Stimulated activated CD8-positive, alpha-beta memory T cell treated with anti-CD3 and anti-CD28 coated beads, Interleukin-15, amount 100 ng/mL, for 48 hours (primary cell): Measurements from ENCODE around the gene FAM131C.

Source experiments
- DNase-seq, 2 donors: peaks; one replicate each; pipeline ENCODE4 v3.0.0-alpha.2; 2020; ENCODE audit warnings: low read depth in 2 of 2

The FAM131C gene

DNA sequence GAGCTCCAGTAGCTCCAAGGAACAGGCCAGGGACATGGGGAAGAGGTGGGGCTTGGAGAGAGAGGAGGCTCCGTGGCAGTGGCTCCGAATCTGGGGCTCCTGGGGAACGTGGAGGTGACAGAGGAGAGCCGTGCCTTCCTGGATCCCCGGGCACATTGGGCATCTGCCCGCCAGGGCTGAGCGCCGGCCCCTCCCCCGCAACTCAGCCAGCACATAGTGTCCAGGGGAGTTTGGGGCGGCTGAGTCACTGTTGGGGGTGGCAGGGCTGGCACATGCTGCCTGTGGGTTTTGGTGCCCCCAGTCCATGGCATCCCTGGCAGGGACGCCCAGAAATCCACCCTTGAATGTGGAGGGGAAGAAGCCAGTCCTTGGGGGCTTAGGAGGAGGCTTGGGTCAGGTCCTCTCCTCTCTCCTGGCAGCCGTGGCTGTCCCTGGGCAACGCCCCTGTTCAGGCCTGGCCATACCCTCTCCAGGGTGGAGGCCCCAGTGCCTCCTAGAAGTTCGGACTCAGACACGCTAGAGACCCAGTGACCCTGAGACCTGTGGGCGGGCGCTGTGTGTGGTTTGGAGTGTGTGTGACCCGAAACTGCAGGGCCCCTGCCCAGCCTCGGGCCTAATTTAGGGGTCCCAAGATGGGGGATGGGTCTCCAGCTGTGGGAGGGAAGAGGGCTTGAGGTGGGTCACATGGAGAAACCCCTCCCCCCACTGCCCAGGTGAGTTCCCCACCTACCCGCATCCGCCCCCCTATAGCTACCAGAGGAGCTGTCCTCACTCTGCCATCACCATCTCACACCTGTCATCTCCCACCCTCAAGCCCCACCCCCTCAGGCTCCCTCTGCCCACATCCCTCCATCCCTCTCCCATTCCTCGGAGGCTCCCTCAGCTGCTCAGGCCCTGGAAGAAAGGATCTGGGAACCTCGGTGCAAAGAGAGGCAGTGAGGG is 57.2 kb downstream of the FAM131C start:
- DNase-seq = no peak

- DNase-seq = no peak
These were observed 58.0 kb downstream of the FAM131C start for GRCh38 chr1:16015491-16015890.

- no peak for DNase-seq
These were observed 58.7 kb downstream of the FAM131C start for GRCh38 chr1:16014509-16015482.

DNA sequence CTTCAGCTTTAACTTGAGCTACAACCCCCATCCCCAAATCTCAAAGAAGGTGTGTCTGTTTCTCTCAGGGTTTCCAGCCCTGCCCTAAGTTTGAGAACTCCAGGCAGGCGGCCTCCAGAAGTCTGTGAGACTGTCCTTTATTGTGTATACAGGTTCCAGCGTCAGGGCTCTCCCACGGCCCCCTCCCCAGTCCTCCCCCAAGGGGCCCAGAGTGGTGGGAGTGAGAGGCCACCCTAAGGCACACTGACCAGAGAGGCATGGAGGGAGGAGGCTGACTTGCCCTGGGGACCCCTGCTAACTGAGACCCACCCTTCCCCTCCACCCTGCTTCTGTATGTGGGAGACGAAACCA is 59.6 kb downstream of the FAM131C start:
- DNase-seq = no peak

DNA sequence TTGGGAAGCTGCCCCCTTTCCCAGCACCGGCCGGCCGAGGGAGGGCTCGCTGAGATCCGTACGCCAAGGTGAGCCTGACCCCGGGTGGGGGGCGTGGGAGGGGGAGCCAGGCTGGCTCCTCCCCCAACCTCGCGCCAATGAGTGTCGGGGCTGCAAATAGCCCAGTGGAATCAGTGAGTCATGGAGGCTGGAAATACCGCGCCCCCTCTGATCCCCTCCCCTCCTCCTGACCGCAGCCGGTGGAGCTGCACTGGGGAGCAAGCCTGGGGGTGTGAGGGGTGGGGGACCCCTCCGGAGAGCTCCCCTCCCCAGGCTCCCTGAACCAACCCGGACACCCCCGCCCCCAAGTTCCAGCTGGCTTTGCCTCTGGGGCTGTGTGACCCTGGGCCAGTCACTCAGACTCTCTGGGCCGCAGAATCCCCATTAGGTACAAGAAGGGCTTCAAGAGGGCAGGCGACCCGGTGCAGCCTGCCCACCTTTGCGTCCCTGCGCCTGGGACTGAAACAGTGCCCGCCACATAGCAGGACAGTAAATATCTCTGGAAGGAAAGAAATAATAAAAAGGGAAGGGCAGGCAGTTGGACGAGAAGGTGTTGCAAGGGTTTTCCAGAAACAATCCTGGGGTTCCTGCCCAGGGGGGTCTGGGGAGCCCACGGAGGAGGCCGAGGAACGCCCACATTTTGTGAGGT is 60.1 kb downstream of the FAM131C start:
- DNase-seq = peak; percentile 28 to 32

DNA sequence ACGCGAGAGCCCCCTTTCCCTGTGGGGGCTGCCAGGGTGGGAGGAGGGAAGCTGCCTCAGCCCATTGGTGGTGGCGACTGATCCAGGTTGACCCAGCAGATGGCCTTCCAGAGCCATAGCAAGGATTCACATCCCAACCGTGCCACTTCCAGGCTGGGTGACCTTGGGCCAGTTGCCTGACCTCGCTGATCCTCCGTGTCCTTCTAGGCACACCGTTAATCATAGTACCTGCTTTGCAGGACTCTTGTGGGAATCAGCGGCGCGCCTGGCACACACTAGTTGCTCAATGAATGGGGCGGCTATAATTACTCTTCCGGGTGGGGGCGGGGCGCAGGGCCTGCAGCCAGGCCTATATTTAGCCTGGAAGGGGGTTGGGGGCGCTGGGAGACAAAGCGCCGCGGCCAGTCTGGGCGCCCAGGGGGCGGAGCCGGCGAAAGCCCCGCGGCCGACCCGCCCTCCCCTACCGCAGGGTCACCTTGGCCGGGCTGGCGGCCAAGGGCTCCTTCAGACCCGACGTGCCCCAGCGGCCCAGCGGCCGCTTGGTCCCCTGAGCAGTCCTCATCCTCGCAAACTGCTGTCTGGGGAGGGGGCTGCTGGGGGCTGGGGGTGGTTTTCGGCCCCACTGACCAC is 60.7 kb downstream of the FAM131C start:
- DNase-seq = peak in 1 of 2 donors; percentile 10

DNA sequence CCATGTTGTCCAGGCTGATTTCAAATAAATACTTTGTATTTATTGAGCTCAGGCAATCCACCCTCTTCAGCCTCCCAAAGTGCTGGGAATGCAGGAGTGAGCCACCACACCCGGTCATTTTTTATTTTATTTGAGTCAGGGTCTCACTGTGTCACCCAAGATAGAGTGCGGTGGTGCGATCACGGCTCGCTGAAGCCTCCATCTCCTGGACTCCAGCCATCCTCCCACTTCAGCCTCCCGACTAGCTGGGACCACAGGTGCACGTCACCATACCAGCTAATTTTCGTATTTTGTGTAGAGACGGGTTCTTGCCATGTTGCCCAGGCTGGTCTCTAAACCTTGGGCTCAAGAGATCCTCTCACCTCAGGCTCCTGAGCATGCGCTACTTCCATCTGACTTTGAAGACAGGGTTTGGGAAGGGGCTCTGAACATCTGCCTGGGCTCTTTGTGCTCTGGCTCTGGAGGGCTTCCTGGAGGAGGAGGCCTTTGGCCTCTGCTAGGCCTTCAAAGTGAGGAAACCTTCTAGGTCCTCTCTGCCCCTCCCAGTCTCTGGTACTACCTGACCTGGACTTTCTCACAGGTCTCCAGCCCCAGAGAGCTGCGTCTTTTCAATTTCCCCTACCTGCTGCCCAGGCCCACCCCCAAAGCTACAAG is 61.4 kb downstream of the FAM131C start:
- DNase-seq = no peak

GRCh38 chr1:16010837-16011236 is 62.6 kb downstream of the FAM131C start:
- DNase-seq = no peak

- no peak for DNase-seq
These were observed 63.8 kb downstream of the FAM131C start for GRCh38 chr1:16009678-16010077.

DNA sequence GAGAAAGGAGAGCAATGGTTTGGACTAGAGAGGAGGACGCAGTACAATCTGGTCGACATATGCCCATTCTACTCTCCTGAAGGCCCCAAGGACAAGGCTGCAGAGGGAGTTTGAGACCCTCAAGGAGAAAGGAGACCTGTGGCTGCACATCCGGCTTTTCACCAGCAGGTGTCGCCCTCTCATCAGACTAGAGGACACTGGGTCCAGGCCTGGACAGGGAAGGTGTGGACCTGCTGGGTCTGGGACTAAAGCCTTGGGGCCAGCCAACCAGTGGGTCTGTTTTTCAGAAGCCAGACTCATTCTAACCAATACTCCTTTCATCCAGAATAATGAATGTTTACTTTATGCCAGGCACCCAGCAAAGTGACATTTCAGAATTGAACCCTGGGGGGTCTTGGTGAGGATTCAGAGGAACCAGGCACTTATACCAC is 64.4 kb downstream of the FAM131C start:
- peak; percentile 35 to 46 for DNase-seq
